Mammary epithelial cell (primary cell): Measurements from ENCODE around the gene TRIM5.

Experiments
- EZH2 ChIP-seq: IDR thresholded peaks from 2 replicates; pipeline ENCODE4 v1.6.1; 2012; ENCODE audit warnings: low read length, inconsistent platforms, borderline replicate concordance
- TF ChIP-seq, protein P1 (sequence below), 2 donors: IDR thresholded peaks in 1 of 2; conservative IDR thresholded peaks in 1 of 2; 2 replicates each; pipeline ENCODE4 v1.5.1; 2011 to 2012; ENCODE audit warnings: inconsistent platforms in 2 of 2, low read length in 2 of 2, mild to moderate bottlenecking in 2 of 2, control low read depth in 1 of 2, low read depth in 1 of 2; ENCODE audit not compliant: insufficient read depth in 1 of 2; ENCODE audit errors: extremely low read depth in 1 of 2

DNA sequence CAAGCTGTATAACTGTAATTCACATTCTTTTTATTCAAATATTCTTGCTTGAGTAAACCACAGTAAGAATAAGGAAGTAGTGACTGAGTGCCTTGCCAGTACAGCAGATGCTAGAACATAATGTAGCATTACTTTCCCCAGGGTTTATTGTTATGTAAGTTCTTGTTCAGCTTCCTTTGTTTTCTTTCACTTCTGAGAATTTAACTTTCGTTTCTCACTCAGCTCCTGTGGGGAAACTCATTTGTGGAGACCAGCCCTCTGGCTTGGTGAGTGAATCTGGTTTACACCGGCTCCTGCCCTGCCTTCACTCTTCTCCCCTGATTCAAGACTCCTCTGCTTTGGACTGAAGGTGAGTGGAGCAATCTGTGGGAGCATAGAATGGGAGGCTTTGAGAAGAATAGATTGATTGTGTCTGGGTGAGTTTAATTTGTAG lies 4.7 kb upstream of the TRIM5 start, which contains the start of gene TRIM22:
- no peak for TF ChIP-seq EZH2
- TF ChIP-seq, protein P1, sequence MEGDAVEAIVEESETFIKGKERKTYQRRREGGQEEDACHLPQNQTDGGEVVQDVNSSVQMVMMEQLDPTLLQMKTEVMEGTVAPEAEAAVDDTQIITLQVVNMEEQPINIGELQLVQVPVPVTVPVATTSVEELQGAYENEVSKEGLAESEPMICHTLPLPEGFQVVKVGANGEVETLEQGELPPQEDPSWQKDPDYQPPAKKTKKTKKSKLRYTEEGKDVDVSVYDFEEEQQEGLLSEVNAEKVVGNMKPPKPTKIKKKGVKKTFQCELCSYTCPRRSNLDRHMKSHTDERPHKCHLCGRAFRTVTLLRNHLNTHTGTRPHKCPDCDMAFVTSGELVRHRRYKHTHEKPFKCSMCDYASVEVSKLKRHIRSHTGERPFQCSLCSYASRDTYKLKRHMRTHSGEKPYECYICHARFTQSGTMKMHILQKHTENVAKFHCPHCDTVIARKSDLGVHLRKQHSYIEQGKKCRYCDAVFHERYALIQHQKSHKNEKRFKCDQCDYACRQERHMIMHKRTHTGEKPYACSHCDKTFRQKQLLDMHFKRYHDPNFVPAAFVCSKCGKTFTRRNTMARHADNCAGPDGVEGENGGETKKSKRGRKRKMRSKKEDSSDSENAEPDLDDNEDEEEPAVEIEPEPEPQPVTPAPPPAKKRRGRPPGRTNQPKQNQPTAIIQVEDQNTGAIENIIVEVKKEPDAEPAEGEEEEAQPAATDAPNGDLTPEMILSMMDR (conservative IDR thresholded peaks at IDR 0.05 in 1 of 2, IDR thresholded peaks at IDR 0.05 in 1 of 2; ENCODE audit: extremely low read depth in 1 of 2, insufficient read depth in 1 of 2, low read depth in 1 of 2, low read length in 2 of 2): no peak
